Neural cell (in vitro differentiated cells): ENCODE results near the gene C10orf62. TPM values are rescaled to one million over a fixed set of nuclear protein-coding genes. Genes with fewer than 3 reads are reported as not detected.

ENCODE experiments used
- H2AFZ ChIP-seq: fragments of 200-600, 300-800 bp; sonication (generic), shearing (Covaris generic); 2 replicates; pipeline ENCODE4 v1.6.0; 2014; ENCODE audit warnings: low read depth, mild to moderate bottlenecking, antibody characterized with exemption, low read length, moderate library complexity
- H3F3A ChIP-seq: fragments of 200-600 bp; shearing (Covaris generic); 2 replicates; pipeline ENCODE4 v1.6.1; 2016; ENCODE audit warnings: mild to moderate bottlenecking, moderate library complexity, mixed read lengths, antibody characterized with exemption, low read length; ENCODE audit not compliant: insufficient read depth, poor library complexity, severe bottlenecking
- H3K27ac ChIP-seq: fragments of 200-600, 300-800 bp; sonication (generic), shearing (Covaris generic); 2 replicates; pipeline ENCODE4 v1.5.1; 2014; ENCODE audit warnings: mild to moderate bottlenecking, low read length, moderate library complexity
- H3K27me3 ChIP-seq: fragments of 300-800, 200-600 bp; sonication (generic), shearing (Covaris generic); 2 replicates; pipeline ENCODE4 v1.6.0; 2014; ENCODE audit warnings: mild to moderate bottlenecking, low read depth, low read length, moderate library complexity; ENCODE audit not compliant: insufficient read depth
- H3K36me3 ChIP-seq: fragments of 300-800, 200-600 bp; sonication (generic), shearing (Covaris generic); 2 replicates; pipeline ENCODE4 v1.5.1; 2014; ENCODE audit warnings: mild to moderate bottlenecking, antibody characterized with exemption, low read length, moderate library complexity; ENCODE audit not compliant: insufficient read depth
- H3K4me2 ChIP-seq: fragments of 300-800, 200-600 bp; sonication (generic), shearing (Covaris generic); 2 replicates; pipeline ENCODE4 v1.6.0; 2014; ENCODE audit warnings: mild to moderate bottlenecking, low read length
- H3K4me3 ChIP-seq: fragments of 300-800, 200-600 bp; sonication (generic), shearing (Covaris generic); 2 replicates; pipeline ENCODE4 v1.5.1; 2014; ENCODE audit warnings: mild to moderate bottlenecking, low read length, moderate library complexity
- H3K79me2 ChIP-seq: fragments of 200-600 bp; shearing (Covaris generic); replicated peaks from 2 replicates; pipeline ENCODE4 v1.6.0; 2014; ENCODE audit warnings: mild to moderate bottlenecking, low read length, moderate library complexity; ENCODE audit not compliant: insufficient read depth
- H3K9ac ChIP-seq: fragments of 300-800, 200-600 bp; sonication (generic), shearing (Covaris generic); 2 replicates; pipeline ENCODE4 v1.6.1; 2016; ENCODE audit warnings: mild to moderate bottlenecking, low read length, mixed read lengths
- H3K9me2 ChIP-seq: fragments of 200-600 bp; shearing (Covaris generic); 2 replicates; pipeline ENCODE4 v1.6.1; 2016; ENCODE audit warnings: mild to moderate bottlenecking, low read length, mixed read lengths; ENCODE audit not compliant: insufficient read depth
- H3K9me3 ChIP-seq: fragments of 200-600, 300-800 bp; sonication (generic), shearing (Covaris generic); 2 replicates; pipeline ENCODE4 v1.6.1; 2016; ENCODE audit warnings: mild to moderate bottlenecking, mixed run types, low read length, moderate library complexity, mixed read lengths
- H4K20me1 ChIP-seq: fragments of 200-600 bp; shearing (Covaris generic); 2 replicates; pipeline ENCODE4 v1.6.1; 2016; ENCODE audit warnings: mild to moderate bottlenecking, mixed run types; ENCODE audit not compliant: insufficient read depth
- CTCF ChIP-seq: fragments of 450-650 bp; IDR thresholded peaks from 2 replicates; pipeline ENCODE4 v1.5.1; 2014; ENCODE audit warnings: antibody characterized with exemption, mild to moderate bottlenecking, moderate library complexity; ENCODE audit not compliant: poor library complexity, severe bottlenecking
- EP300 ChIP-seq: fragments of 450-650 bp; conservative IDR thresholded peaks from 2 replicates; pipeline ENCODE4 v1.6.1; 2014; ENCODE audit warnings: antibody characterized with exemption, mild to moderate bottlenecking, moderate library complexity; ENCODE audit not compliant: poor library complexity, severe bottlenecking
- EZH2 ChIP-seq: fragments of 200-600, 300-800 bp; shearing (Covaris generic), sonication (generic); IDR thresholded peaks from 2 replicates; pipeline ENCODE4 v1.6.1; 2014; ENCODE audit warnings: antibody characterized with exemption, low read length, borderline replicate concordance, mild to moderate bottlenecking; ENCODE audit not compliant: insufficient read depth, poor library complexity, severe bottlenecking
- MXI1 ChIP-seq: fragments of 450-650 bp; conservative IDR thresholded peaks from 2 replicates; pipeline ENCODE4 v1.6.1; 2014; ENCODE audit warnings: antibody characterized with exemption, mild to moderate bottlenecking; ENCODE audit not compliant: poor library complexity, severe bottlenecking
- RAD21 ChIP-seq: fragments of 450-650 bp; conservative IDR thresholded peaks from 2 replicates; pipeline ENCODE4 v1.6.1; 2014; ENCODE audit warnings: antibody characterized with exemption, mild to moderate bottlenecking, moderate library complexity
- REST ChIP-seq: IDR thresholded peaks from 2 replicates; pipeline ENCODE4 v1.6.1; 2012; ENCODE audit warnings: borderline replicate concordance
- SMC3 ChIP-seq: fragments of 450-650 bp; conservative IDR thresholded peaks from 2 replicates; pipeline ENCODE4 v1.6.1; 2014; ENCODE audit warnings: antibody characterized with exemption, mild to moderate bottlenecking, moderate library complexity; ENCODE audit not compliant: poor library complexity
- TAF1 ChIP-seq: IDR thresholded peaks from 2 replicates; pipeline ENCODE4 v1.6.1; 2012; ENCODE audit warnings: low read depth
- polyA plus RNA-seq: library from polyadenylated mRNA; depleted of rRNA; stranded (reverse); fragments of >200 nt; gene quantifications from 2 replicates; pipeline ENCODE4 v1.2.3, GENCODE V29; 2014

The C10orf62 gene
- polyA plus RNA-seq, 1 donor from 2014 or later: not detected

GRCh38 chr10:97577701-97578100, 11.8 kb upstream of the C10orf62 start:
- Histone ChIP-seq H3K9me3 (no peaks in the 10 kb centered on the region), H2AFZ (no peak overlapping the region), H3F3A (no peaks in the 10 kb centered on the region), H3K79me2 (no peaks in the 10 kb centered on the region), H3K4me2 (no peak overlapping the region), H4K20me1 (no peaks in the 10 kb centered on the region), H3K27me3 (no peaks in the 10 kb centered on the region), H3K9me2 (no peaks in the 10 kb centered on the region), H3K36me3 (no peaks in the 10 kb centered on the region), H3K4me3 (no peak overlapping the region), H3K27ac (no peak overlapping the region), H3K9ac (no peak overlapping the region)
- no peak for TF ChIP-seq EP300
- no peak for TF ChIP-seq TAF1
- TF ChIP-seq SMC3: no peak
- TF ChIP-seq MXI1: no peak
- TF ChIP-seq EZH2: no peak
- TF ChIP-seq RAD21: no peak
- no peak for TF ChIP-seq CTCF

- H3K27ac ChIP-seq: no peak overlapping the region
- no peak overlapping the region for H3K4me2 ChIP-seq
- H3K4me3 ChIP-seq: no peak overlapping the region
- no peak overlapping the region for H3K9ac ChIP-seq
- no peaks in the 10 kb centered on the region for H3K79me2 ChIP-seq
- no peaks in the 10 kb centered on the region for H3K27me3 ChIP-seq
- no peaks in the 10 kb centered on the region for H3K36me3 ChIP-seq
- TF ChIP-seq MXI1: no peak
- TF ChIP-seq REST: no peak
- TF ChIP-seq EZH2: no peak
- TF ChIP-seq SMC3: no peak
- no peak for TF ChIP-seq RAD21
- no peaks in the 10 kb centered on the region for H3F3A ChIP-seq
- no peaks in the 10 kb centered on the region for H4K20me1 ChIP-seq
- no peak overlapping the region for H2AFZ ChIP-seq
- no peaks in the 10 kb centered on the region for H3K9me2 ChIP-seq
- H3K9me3 ChIP-seq: no peaks in the 10 kb centered on the region
These were observed 11.2 kb upstream of the C10orf62 start for GRCh38 chr10:97578171-97578844.
